HepG2 (cell line): ENCODE results near the gene PTPN13.

Experiments
- CEBPB ChIP-seq: IDR thresholded peaks from 2 replicates; pipeline ENCODE4 v1.6.1; 2011; ENCODE audit warnings: low read depth, low read length, improper control_type of control experiment, borderline replicate concordance
- CTCF ChIP-seq: sonication (generic); formaldehyde crosslinking; IDR thresholded peaks from 2 replicates; pipeline ENCODE4 v1.5.0; 2020; ENCODE audit warnings: mild to moderate bottlenecking, missing genetic modification reagents, moderate library complexity
- HCFC1 ChIP-seq: fragments of 150-350 bp; IDR thresholded peaks from 2 replicates; pipeline ENCODE4 v1.6.1; 2014; ENCODE audit warnings: low read depth, low read length
- SMYD3 ChIP-seq: sonication (generic); formaldehyde crosslinking; IDR thresholded peaks from 2 replicates; pipeline ENCODE4 v1.8.1; 2023; ENCODE audit warnings: mild to moderate bottlenecking, missing genetic modification reagents
- TCF7L2 ChIP-seq: IDR thresholded peaks from 2 replicates; pipeline ENCODE4 v1.6.1; 2011; ENCODE audit warnings: mild to moderate bottlenecking, low read depth, low read length, moderate library complexity
- ZBTB37 ChIP-seq: sonication (generic); formaldehyde crosslinking; IDR thresholded peaks from 2 replicates; pipeline ENCODE4 v1.4.0; 2020; ENCODE audit warnings: mild to moderate bottlenecking, missing genetic modification reagents
- ZNF253 ChIP-seq: sonication (generic); formaldehyde crosslinking; IDR thresholded peaks from 2 replicates; pipeline ENCODE4 v1.8.0; 2022; ENCODE audit warnings: mild to moderate bottlenecking, missing genetic modification reagents, borderline replicate concordance
- ZNF589 ChIP-seq: sonication (generic); formaldehyde crosslinking; conservative IDR thresholded peaks from 2 replicates; pipeline ENCODE4 v1.8.0; 2022; ENCODE audit warnings: mild to moderate bottlenecking, moderate library complexity, missing genetic modification reagents

- no peak for TF ChIP-seq CEBPB
- no peak for TF ChIP-seq SMYD3 (CRISPR knock-in tag)
- no peak for TF ChIP-seq HCFC1
- TF ChIP-seq ZNF589 (CRISPR knock-in tag) = no peak
- no peak for TF ChIP-seq ZBTB37 (CRISPR knock-in tag)
- no peak for TF ChIP-seq TCF7L2
- no peak for TF ChIP-seq CTCF (CRISPR knock-in tag)
- TF ChIP-seq ZNF253 (CRISPR knock-in tag) = no peak
Measured at GRCh38 chr4:86547140-86547539, 47.0 kb upstream of the PTPN13 start.
